ENCODE results near the gene CRYBB3. TPM values are rescaled to one million over a fixed set of nuclear protein-coding genes. Genes with fewer than 3 reads are reported as not detected.

The CRYBB3 gene
- total RNA-seq, 1 experiment from 2014 or later = not detected

DNA sequence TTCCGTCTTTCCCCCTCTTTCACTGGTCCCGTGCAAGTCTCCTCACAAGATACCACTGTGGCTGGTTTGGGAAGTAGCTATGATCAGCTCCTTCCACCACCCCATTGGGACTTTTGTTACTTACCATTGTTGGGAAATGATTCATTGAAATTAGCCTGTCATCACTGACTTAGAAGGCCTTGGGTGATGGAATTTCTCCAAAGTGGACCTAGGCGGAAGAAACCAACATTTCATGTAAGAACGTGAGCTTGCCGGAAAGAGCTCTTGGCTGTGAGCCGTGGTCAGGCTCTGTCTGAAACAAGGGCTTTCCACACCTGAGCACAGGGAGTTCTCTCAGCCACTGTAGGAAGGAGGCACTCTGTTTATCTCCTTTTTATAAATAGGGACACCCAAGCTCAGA lies 23.5 kb upstream of the CRYBB3 start:
- TF ChIP-seq, protein P1, sequence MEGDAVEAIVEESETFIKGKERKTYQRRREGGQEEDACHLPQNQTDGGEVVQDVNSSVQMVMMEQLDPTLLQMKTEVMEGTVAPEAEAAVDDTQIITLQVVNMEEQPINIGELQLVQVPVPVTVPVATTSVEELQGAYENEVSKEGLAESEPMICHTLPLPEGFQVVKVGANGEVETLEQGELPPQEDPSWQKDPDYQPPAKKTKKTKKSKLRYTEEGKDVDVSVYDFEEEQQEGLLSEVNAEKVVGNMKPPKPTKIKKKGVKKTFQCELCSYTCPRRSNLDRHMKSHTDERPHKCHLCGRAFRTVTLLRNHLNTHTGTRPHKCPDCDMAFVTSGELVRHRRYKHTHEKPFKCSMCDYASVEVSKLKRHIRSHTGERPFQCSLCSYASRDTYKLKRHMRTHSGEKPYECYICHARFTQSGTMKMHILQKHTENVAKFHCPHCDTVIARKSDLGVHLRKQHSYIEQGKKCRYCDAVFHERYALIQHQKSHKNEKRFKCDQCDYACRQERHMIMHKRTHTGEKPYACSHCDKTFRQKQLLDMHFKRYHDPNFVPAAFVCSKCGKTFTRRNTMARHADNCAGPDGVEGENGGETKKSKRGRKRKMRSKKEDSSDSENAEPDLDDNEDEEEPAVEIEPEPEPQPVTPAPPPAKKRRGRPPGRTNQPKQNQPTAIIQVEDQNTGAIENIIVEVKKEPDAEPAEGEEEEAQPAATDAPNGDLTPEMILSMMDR (IDR thresholded peaks at IDR 0.05; ENCODE audit: insufficient read depth in 1 of 2, low read depth in 1 of 2, low read length in 1 of 2, severe bottlenecking in 1 of 2, unreplicated experiment in 1 of 2) = no peak
- ChIA-PET CTCF (interaction anchor here (0.6 kb wide), 1 partner anchor 1987 kb away, joined by 3 read pairs; no protein-coding TSS in a partner anchor), POLR2A (interaction anchor here (0.5 kb wide), 1 partner anchor 98 kb away, joined by 4 read pairs; no protein-coding TSS in a partner anchor)
- Histone ChIP-seq H3K27me3 (replicated peaks; ENCODE audit: control insufficient read depth, insufficient read depth, low read length) (no peaks in the 10 kb centered on the region), H3K9me3 (no peaks in the 10 kb centered on the region), H3K4me3 (ENCODE audit: low read depth, low read length) (no peak overlapping the region), H3K4me1 (no peaks in the 10 kb centered on the region), H3K36me3 (ENCODE audit: control insufficient read depth, insufficient read depth, low read length) (no peaks in the 10 kb centered on the region)
- DNase-seq = no peak
- intact Hi-C loops (cut with micrococcal nuclease; ENCODE audit: unreplicated experiment) = no loop called here
- Mint-ChIP-seq H3K27me3 (ENCODE audit: insufficient read depth, unreplicated experiment) (no peaks in the 10 kb centered on the region), H3K9me3 (ENCODE audit: unreplicated experiment) (no peaks in the 10 kb centered on the region), H3K36me3 (ENCODE audit: insufficient read depth, unreplicated experiment) (peaks cover 23% of the 10 kb centered on the region), H3K4me1 (ENCODE audit: low read depth, unreplicated experiment) (no peaks in the 10 kb centered on the region), H3K4me3 (ENCODE audit: unreplicated experiment) (no peak overlapping the region), H3K27ac (ENCODE audit: unreplicated experiment) (no peak overlapping the region)
- no TSS peak for BruUV-seq (replicated peaks)

DNA sequence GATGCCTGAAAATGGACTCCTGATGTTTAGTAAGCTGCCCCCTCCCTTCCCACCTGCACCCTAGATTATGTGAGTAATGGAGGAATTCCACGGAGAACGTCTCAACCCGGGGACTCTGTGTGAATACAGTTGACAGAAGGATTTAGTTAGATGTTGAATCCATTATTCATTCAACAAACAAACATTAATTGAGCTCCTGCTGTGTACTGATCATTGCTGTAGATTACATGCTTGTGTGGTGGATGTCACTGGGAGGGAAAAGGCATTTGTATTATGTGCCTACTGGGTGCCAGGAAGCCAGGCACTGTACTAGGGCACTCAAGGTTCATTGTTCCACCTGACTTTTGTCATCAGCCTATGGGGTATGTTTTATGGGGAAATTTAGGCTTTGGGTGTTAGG lies 22.9 kb upstream of the CRYBB3 start:
- Histone ChIP-seq H3K9me3 (no peaks in the 10 kb centered on the region), H3K27me3 (replicated peaks; ENCODE audit: control insufficient read depth, insufficient read depth, low read length) (no peaks in the 10 kb centered on the region), H3K4me3 (ENCODE audit: low read depth, low read length) (no peak overlapping the region), H3K4me1 (no peaks in the 10 kb centered on the region), H3K36me3 (ENCODE audit: control insufficient read depth, insufficient read depth, low read length) (no peaks in the 10 kb centered on the region)
- no TSS peak for BruUV-seq (replicated peaks)
- Mint-ChIP-seq H3K9me3 (ENCODE audit: unreplicated experiment) (no peaks in the 10 kb centered on the region), H3K4me1 (ENCODE audit: low read depth, unreplicated experiment) (no peaks in the 10 kb centered on the region), H3K36me3 (ENCODE audit: insufficient read depth, unreplicated experiment) (peaks cover 23% of the 10 kb centered on the region), H3K27me3 (ENCODE audit: insufficient read depth, unreplicated experiment) (no peaks in the 10 kb centered on the region), H3K4me3 (ENCODE audit: unreplicated experiment) (no peak overlapping the region), H3K27ac (ENCODE audit: unreplicated experiment) (no peak overlapping the region)
- intact Hi-C loops (cut with micrococcal nuclease; ENCODE audit: unreplicated experiment) = no loop called here
- TF ChIP-seq, protein P1 (IDR thresholded peaks at IDR 0.05; ENCODE audit: insufficient read depth in 1 of 2, low read depth in 1 of 2, low read length in 1 of 2, severe bottlenecking in 1 of 2, unreplicated experiment in 1 of 2) = no peak
- no peak for DNase-seq
- ChIA-PET CTCF (no interaction called here), POLR2A (interaction anchor here (0.5 kb wide), 1 partner anchor 98 kb away, joined by 4 read pairs; no protein-coding TSS in a partner anchor)

DNA sequence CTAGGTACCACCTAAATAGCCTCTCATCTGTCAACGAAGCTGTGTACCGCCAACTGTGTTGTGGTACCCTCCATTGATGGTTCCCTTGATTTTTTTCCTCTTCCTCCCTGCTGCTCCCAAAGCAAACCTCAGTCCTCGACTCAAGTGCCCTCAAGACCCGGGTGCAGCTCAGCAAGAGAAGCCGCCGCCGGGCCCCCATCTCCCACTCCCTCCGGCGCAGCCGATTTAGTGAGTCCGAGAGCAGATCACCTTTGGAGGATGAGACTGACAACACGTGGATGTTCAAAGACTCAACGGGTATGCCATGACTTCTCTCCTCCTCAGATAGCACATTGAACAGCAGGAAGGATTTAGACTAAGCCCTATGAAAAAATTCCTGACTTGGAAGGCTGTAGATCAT lies 22.4 kb upstream of the CRYBB3 start:
- Histone ChIP-seq H3K9me3 (no peaks in the 10 kb centered on the region), H3K4me1 (no peaks in the 10 kb centered on the region), H3K4me3 (ENCODE audit: low read depth, low read length) (no peak overlapping the region), H3K36me3 (ENCODE audit: control insufficient read depth, insufficient read depth, low read length) (no peaks in the 10 kb centered on the region), H3K27me3 (replicated peaks; ENCODE audit: control insufficient read depth, insufficient read depth, low read length) (no peaks in the 10 kb centered on the region)
- Mint-ChIP-seq H3K27me3 (ENCODE audit: insufficient read depth, unreplicated experiment) (no peaks in the 10 kb centered on the region), H3K36me3 (ENCODE audit: insufficient read depth, unreplicated experiment) (peaks cover 23% of the 10 kb centered on the region), H3K27ac (ENCODE audit: unreplicated experiment) (no peak overlapping the region), H3K4me3 (ENCODE audit: unreplicated experiment) (no peak overlapping the region), H3K9me3 (ENCODE audit: unreplicated experiment) (no peaks in the 10 kb centered on the region), H3K4me1 (ENCODE audit: low read depth, unreplicated experiment) (no peaks in the 10 kb centered on the region)
- DNase-seq = no peak
- no TSS peak for BruUV-seq (replicated peaks)
- intact Hi-C loops (cut with micrococcal nuclease; ENCODE audit: unreplicated experiment) = no loop called here
- ChIA-PET CTCF (no interaction called here), POLR2A (no interaction called here)
- TF ChIP-seq, protein P1 (IDR thresholded peaks at IDR 0.05; ENCODE audit: insufficient read depth in 1 of 2, low read depth in 1 of 2, low read length in 1 of 2, severe bottlenecking in 1 of 2, unreplicated experiment in 1 of 2) = no peak
